Thoracic aorta (tissue), 2 donors: ENCODE results near the gene GAD2. TPM values are rescaled to one million over a fixed set of nuclear protein-coding genes. Genes with fewer than 3 reads are reported as not detected.
"Not testable (repeated sequence)": the region's sequence is repeated elsewhere in the genome, so short reads cannot be mapped to it uniquely, and the experiment has no call there.

Experiments
- ATAC-seq: fragments of 150-250 bp; one replicate; pipeline ENCODE4 v1.8.0; 2017; ENCODE audit warnings: low read depth; ENCODE audit not compliant: insufficient number of reproducible peaks, low FRiP score
- DNase-seq: peaks from one replicate; pipeline ENCODE4 v3.0.0-alpha.2; 2020; ENCODE audit warnings: low spot score
- H3K27ac ChIP-seq, 2 donors: fragments of 200-600 bp; sonication (generic); 1 replicate in 1 of 2; 2 replicates in 1 of 2; pipeline ENCODE4 v1.5.1; 2016; ENCODE audit warnings: mild to moderate bottlenecking in 2 of 2, moderate library complexity in 2 of 2
- H3K27me3 ChIP-seq: fragments of 200-600 bp; sonication (generic); replicated peaks from 2 replicates; pipeline ENCODE4 v1.6.0; 2016; ENCODE audit warnings: mild to moderate bottlenecking; ENCODE audit not compliant: insufficient read depth
- H3K36me3 ChIP-seq: fragments of 200-600 bp; sonication (generic); one replicate; pipeline ENCODE4 v1.5.1; 2016
- H3K4me1 ChIP-seq, 2 donors: fragments of 200-600 bp; sonication (generic); 1 replicate in 1 of 2; 2 replicates in 1 of 2; pipeline versions ENCODE4 v1.5.1 to v1.6.0; 2016; ENCODE audit warnings: low read depth in 2 of 2, mild to moderate bottlenecking in 1 of 2; ENCODE audit not compliant: control insufficient read depth in 1 of 2
- H3K4me3 ChIP-seq: fragments of 200-600 bp; sonication (generic); 2 replicates; pipeline ENCODE4 v1.5.1; 2016; ENCODE audit warnings: mild to moderate bottlenecking
- H3K9me3 ChIP-seq: fragments of 200-600 bp; sonication (generic); 2 replicates; pipeline ENCODE4 v1.5.1; 2016
- CTCF ChIP-seq: fragments of 200-600 bp; sonication (generic); IDR thresholded peaks from one replicate; pipeline ENCODE4 v1.5.1; 2019; ENCODE audit warnings: antibody characterized with exemption
- total RNA-seq, 2 donors: library from RNA; depleted of rRNA; stranded (reverse); fragments of >200 nt; gene quantifications; one replicate each; pipeline versions ENCODE4 v1.1.0 to v1.2.3, GENCODE V29; 2016

The GAD2 gene
- total RNA-seq, 2 donors from 2014 or later: not detected

DNA sequence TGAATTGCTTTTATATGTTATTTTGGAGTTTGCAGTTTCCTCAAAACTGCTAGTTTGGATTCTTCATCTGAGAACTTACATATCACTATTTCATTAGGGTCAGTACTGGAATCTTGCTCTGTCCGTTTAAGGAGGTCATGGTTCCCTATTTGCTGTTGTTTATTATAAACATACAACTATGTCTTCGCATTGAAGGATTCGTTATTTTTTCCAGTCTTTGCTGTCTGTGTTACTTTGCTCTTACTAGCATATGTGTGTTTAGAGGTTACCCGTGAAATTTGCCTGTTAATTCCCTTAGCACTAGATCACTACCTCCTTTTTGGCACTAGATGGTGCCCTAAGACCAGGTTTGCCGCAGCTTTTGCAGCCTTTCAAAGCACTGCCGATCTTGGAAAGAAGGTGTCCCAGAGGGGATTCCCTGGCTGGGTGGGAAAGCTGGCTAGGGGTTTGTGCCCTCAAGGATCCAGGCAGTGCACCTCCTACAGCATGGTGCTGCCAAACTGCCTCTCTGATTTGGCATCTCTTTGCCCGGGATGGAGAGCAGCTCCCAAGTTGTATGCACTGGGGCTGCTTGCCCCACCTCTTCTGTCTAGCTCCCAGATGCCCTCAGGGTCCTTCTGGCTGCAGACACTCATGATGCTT lies 118.5 kb downstream of the GAD2 start:
- no peaks in the 10 kb centered on the region for H3K4me1 ChIP-seq
- no peaks in the 10 kb centered on the region for H3K27me3 ChIP-seq
- peak overlapping the region; percentile 54 for H3K4me3 ChIP-seq
- TF ChIP-seq CTCF: no peak
- peaks cover 7% of the 10 kb centered on the region for H3K9me3 ChIP-seq
- H3K27ac ChIP-seq: no peak overlapping the region
- DNase-seq (no peak), ATAC-seq (no peak)
- H3K36me3 ChIP-seq: no peaks in the 10 kb centered on the region

- TF ChIP-seq CTCF: no peak
- H3K9me3 ChIP-seq: peaks cover 7% of the 10 kb centered on the region
- ATAC-seq (no peak), DNase-seq (no peak)
- H3K27ac ChIP-seq: no peak overlapping the region
- H3K36me3 ChIP-seq: no peaks in the 10 kb centered on the region
- H3K4me3 ChIP-seq: peak overlapping the region; percentile 54
- no peaks in the 10 kb centered on the region for H3K4me1 ChIP-seq
- H3K27me3 ChIP-seq: no peaks in the 10 kb centered on the region
Measured at GRCh38 chr10:26335574-26336093, 119.1 kb downstream of the GAD2 start.

DNA sequence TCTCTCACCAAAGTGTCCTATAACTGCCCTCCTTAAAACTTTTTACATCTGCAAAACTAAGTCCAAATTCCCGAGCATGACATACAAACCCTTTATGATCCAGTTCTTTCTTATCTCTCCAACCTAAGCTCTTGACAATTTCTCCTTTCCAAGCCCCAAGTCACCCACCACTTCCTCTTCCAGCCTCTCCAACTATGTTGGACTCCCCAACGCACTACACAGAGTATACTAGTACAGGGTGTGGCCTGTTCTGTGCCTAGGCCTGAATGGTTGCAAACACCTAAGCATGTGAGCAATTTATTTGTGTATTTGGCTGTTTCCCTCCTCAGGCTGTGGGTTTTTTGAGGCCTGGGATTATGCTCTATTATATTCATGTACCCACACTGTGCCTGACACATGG lies 120.4 kb downstream of the GAD2 start:
- no peak for ATAC-seq

DNA sequence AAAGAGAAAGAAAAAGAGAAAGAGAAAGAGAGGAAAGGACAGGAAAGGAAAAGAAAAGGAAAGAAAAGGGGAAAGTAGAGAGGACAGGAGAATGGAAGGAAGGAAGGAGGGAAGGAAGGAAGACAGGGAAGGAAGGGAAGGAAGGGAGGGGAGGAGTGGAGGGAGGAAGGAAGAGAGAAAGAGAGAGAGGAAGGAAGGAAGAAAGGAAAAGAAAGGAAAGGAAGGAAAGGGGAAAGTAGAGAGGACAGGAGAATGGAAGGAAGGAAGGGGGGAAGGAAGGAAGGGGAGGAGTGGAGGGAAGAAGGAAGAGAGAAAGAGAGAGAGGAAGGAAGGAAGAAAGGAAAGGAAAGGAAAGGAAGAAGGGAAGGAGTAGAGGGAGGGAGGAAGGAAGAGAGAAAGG lies 125.1 kb downstream of the GAD2 start:
- no peak for TF ChIP-seq CTCF
- Histone ChIP-seq H3K27ac (no peak overlapping the region), H3K36me3 (no peaks in the 10 kb centered on the region), H3K9me3 (no peaks in the 10 kb centered on the region), H3K4me1 (no peaks in the 10 kb centered on the region), H3K27me3 (no peaks in the 10 kb centered on the region), H3K4me3 (no peak overlapping the region)
- DNase-seq: no peak
- ATAC-seq: no peak

More for the DNA sequence above, 120.4 kb downstream of the GAD2 start:
- DNase-seq: no peak
- Histone ChIP-seq H3K27me3 (no peaks in the 10 kb centered on the region), H3K9me3 (peaks cover 7% of the 10 kb centered on the region), H3K27ac (no peak overlapping the region), H3K4me1 (no peaks in the 10 kb centered on the region), H3K4me3 (no peak overlapping the region), H3K36me3 (no peaks in the 10 kb centered on the region)
- TF ChIP-seq CTCF: no peak

DNA sequence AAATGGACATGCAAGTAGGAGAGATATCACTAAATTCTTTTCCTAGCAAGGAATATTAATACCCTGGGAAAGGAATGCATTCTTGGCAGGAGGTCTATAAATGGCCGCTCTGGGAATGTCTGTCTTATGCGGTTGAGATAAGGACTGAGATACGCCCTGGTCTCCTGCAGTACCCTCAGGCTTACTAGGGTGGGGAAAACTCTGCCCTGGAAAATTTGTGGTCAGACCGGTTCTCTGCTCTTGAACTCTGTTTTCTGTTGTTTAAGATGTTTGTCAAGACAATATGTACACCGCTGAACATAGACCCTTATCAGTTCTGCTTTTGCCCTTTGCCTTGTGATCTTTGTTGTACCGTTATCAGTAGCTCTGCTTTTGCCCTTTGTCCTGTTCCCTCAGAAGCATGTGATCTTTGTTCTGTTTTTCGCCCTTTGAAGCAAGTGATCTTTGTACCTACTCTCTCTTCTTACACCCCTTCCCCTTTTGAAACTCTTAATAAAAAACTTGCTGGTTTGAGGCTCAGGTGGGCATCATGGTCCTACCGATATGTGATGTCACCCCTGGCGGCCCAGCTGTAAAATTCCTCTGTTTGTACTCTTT lies 132.3 kb downstream of the GAD2 start:
- not testable (repeated sequence) for H3K27me3 ChIP-seq, H3K4me3 ChIP-seq, ATAC-seq, H3K9me3 ChIP-seq, H3K36me3 ChIP-seq, DNase-seq, H3K4me1 ChIP-seq, H3K27ac ChIP-seq

Other genes starting within 250 kb of the GAD2 start
- gene APBB1IP, start 221.6 kb downstream of the GAD2 start, total RNA-seq: 1 to 10 TPM; 8.4 to 9.2 TPM